Measurements from ENCODE around the gene NPC1L1.

The NPC1L1 gene

DNA sequence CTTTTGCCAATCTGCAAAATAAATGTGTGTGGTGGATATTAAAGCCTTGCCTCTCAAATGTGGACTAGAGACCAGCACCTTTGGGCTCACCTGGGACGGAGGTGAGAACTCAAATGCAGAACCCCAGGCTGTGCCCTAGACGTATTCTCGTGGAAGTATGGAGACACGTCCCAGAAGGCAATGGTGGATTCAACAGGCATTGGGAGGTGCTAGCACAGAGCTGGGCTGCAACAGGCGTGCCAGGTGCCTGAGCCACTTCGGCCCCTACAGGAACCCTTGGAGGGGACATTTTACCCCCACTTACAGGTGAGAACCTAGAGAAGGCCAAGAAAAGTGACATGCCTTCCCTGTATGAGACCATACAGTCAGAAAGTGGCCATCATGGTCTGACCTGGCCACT, 20.4 kb upstream of the NPC1L1 start:
- Histone ChIP-seq H3F3A (ENCODE audit: control insufficient read depth, insufficient read depth) (peaks cover 6% of the 10 kb centered on the region), H3K27me3 (ENCODE audit: control insufficient read depth, low read length) (0 out of 2 replicates have a peak, but pooled peaks cover 6% of the 10 kb centered on the region), H3K4me1 (ENCODE audit: control insufficient read depth, low read length) (no peaks in the 10 kb centered on the region), H3K4me3 (ENCODE audit: low read length) (no peak overlapping the region), H3K4me2 (ENCODE audit: low read length) (no peak overlapping the region), H3K36me3 (ENCODE audit: control insufficient read depth, low read length) (peaks cover 24% of the 10 kb centered on the region), H4K20me1 (ENCODE audit: control insufficient read depth, insufficient read depth, low read depth, low read length) (peaks cover 14% of the 10 kb centered on the region), H3K79me2 (ENCODE audit: control insufficient read depth, low read length) (peaks cover 10% of the 10 kb centered on the region), H3K27ac (ENCODE audit: low read depth, low read length) (no peak overlapping the region), H3K9me3 (ENCODE audit: control insufficient read depth, insufficient read depth, low read length) (no peaks in the 10 kb centered on the region), H3K9me2 (replicated peaks; ENCODE audit: control insufficient read depth, low read length) (no peaks in the 10 kb centered on the region)
- TF ChIP-seq EZH2phosphoT487 (IDR thresholded peaks at IDR 0.05; ENCODE audit: borderline replicate concordance, low read length) (no peak), CTCF (IDR thresholded peaks at IDR 0.05; ENCODE audit: low read depth, low read length, poor library complexity, severe bottlenecking) (no peak)

- Histone ChIP-seq H3F3A (ENCODE audit: control insufficient read depth, insufficient read depth) (no peaks in the 10 kb centered on the region), H3K36me3 (ENCODE audit: control insufficient read depth, low read length) (peaks cover 6% of the 10 kb centered on the region), H3K27ac (ENCODE audit: low read depth, low read length) (no peak overlapping the region), H3K9me3 (ENCODE audit: control insufficient read depth, insufficient read depth, low read length) (no peaks in the 10 kb centered on the region), H3K27me3 (ENCODE audit: control insufficient read depth, low read length) (0 out of 2 replicates have a peak, but pooled peaks cover 8% of the 10 kb centered on the region), H3K4me2 (ENCODE audit: low read length) (no peak overlapping the region), H3K4me3 (ENCODE audit: low read length) (no peak overlapping the region), H3K9me2 (replicated peaks; ENCODE audit: control insufficient read depth, low read length) (no peaks in the 10 kb centered on the region), H3K79me2 (ENCODE audit: control insufficient read depth, low read length) (no peaks in the 10 kb centered on the region), H3K4me1 (ENCODE audit: control insufficient read depth, low read length) (peaks cover 5% of the 10 kb centered on the region; the same call in 1 of the 2 replicates), H4K20me1 (ENCODE audit: control insufficient read depth, insufficient read depth, low read depth, low read length) (peaks cover 4% of the 10 kb centered on the region)
- no peak for TF ChIP-seq EZH2phosphoT487 (IDR thresholded peaks at IDR 0.05; ENCODE audit: borderline replicate concordance, low read length)
- TF ChIP-seq CTCF (IDR thresholded peaks at IDR 0.05; ENCODE audit: low read depth, low read length, poor library complexity, severe bottlenecking) = no peak
Measured at GRCh38 chr7:44559485-44559884, 18.4 kb upstream of the NPC1L1 start.

- no peaks in the 10 kb centered on the region for H3K9me3 ChIP-seq (ENCODE audit: control insufficient read depth, insufficient read depth, low read length)
Measured at GRCh38 chr7:44557485-44557884, 16.4 kb upstream of the NPC1L1 start.

More at GRCh38 chr7:44557485-44557884, 16.4 kb upstream of the NPC1L1 start:
- Histone ChIP-seq H3K36me3 (ENCODE audit: control insufficient read depth, low read length) (no peaks in the 10 kb centered on the region), H3K4me3 (ENCODE audit: low read length) (no peak overlapping the region), H3F3A (ENCODE audit: control insufficient read depth, insufficient read depth) (no peaks in the 10 kb centered on the region), H3K4me2 (ENCODE audit: low read length) (no peak overlapping the region), H3K27ac (ENCODE audit: low read depth, low read length) (no peak overlapping the region), H3K9me2 (replicated peaks; ENCODE audit: control insufficient read depth, low read length) (no peaks in the 10 kb centered on the region), H3K79me2 (ENCODE audit: control insufficient read depth, low read length) (no peaks in the 10 kb centered on the region), H3K27me3 (ENCODE audit: control insufficient read depth, low read length) (0 out of 2 replicates have a peak, but pooled peaks cover 11% of the 10 kb centered on the region), H4K20me1 (ENCODE audit: control insufficient read depth, insufficient read depth, low read depth, low read length) (no peaks in the 10 kb centered on the region), H3K4me1 (ENCODE audit: control insufficient read depth, low read length) (peaks cover 5% of the 10 kb centered on the region; the same call in 1 of the 2 replicates)
- no peak for TF ChIP-seq EZH2phosphoT487 (IDR thresholded peaks at IDR 0.05; ENCODE audit: borderline replicate concordance, low read length)
- no peak for TF ChIP-seq CTCF (IDR thresholded peaks at IDR 0.05; ENCODE audit: low read depth, low read length, poor library complexity, severe bottlenecking)

All from DOHH2 (cell line).